ENCODE measurements around the gene BMPR1B.

BMPR1B gene

GRCh38 chr4:94757192-94758140 is at the start of gene BMPR1B:
Gene BMPR1B (plus strand): TSS chr4:94757955. CDS start chr4:95104425, 346,470 bp downstream.
- no peak for DNase-seq

- no peak for DNase-seq
Measured at GRCh38 chr4:94711635-94712034, 46.1 kb upstream of the BMPR1B start.

GRCh38 chr4:94714365-94715160 is 43.2 kb upstream of the BMPR1B start:
- no peak for DNase-seq

GRCh38 chr4:94715726-94716125 is 42.0 kb upstream of the BMPR1B start:
- no peak for DNase-seq

- no peak for DNase-seq
Measured at GRCh38 chr4:94721310-94721709, 36.4 kb upstream of the BMPR1B start.

- DNase-seq, result no peak
Measured at GRCh38 chr4:94722270-94722669, 35.5 kb upstream of the BMPR1B start.

GRCh38 chr4:94722748-94723147 is 35.0 kb upstream of the BMPR1B start:
- no peak for DNase-seq

- DNase-seq, result no peak
Measured at GRCh38 chr4:94724016-94724790, 33.6 kb upstream of the BMPR1B start.

GRCh38 chr4:94726524-94727123 is 31.1 kb upstream of the BMPR1B start:
- no peak for DNase-seq

GRCh38 chr4:94728056-94728766 is 29.5 kb upstream of the BMPR1B start:
- DNase-seq, result no peak

- DNase-seq, result no peak
Measured at GRCh38 chr4:94732358-94732698, 25.4 kb upstream of the BMPR1B start.

- DNase-seq, result no peak
Measured at GRCh38 chr4:94739741-94740140, 18.0 kb upstream of the BMPR1B start.

GRCh38 chr4:94741304-94741703 is 16.5 kb upstream of the BMPR1B start:
- DNase-seq, result no peak

GRCh38 chr4:94743838-94744237 is 13.9 kb upstream of the BMPR1B start:
- no peak for DNase-seq

GRCh38 chr4:94744850-94745249 is 12.9 kb upstream of the BMPR1B start:
- DNase-seq, result no peak

- no peak for DNase-seq
Measured at GRCh38 chr4:94746746-94747145, 11.0 kb upstream of the BMPR1B start.

GRCh38 chr4:94758141-94758699 is 465 bp downstream of the BMPR1B start:
- DNase-seq, result no peak

GRCh38 chr4:94758700-94759399 is 1.1 kb downstream of the BMPR1B start:
- no peak for DNase-seq

GRCh38 chr4:94759767-94760211 is 2.0 kb downstream of the BMPR1B start:
- DNase-seq, result no peak

GRCh38 chr4:94762326-94762725 is 4.6 kb downstream of the BMPR1B start:
- no peak for DNase-seq

GRCh38 chr4:94763005-94763404 is 5.2 kb downstream of the BMPR1B start:
- no peak for DNase-seq

Data from CD4-positive, alpha-beta T cell treated with Interleukin-17A for 1 hour (primary cell).